K562 (cell line): Measurements from ENCODE around the gene SLC22A3. TPM values are rescaled to one million over a fixed set of nuclear protein-coding genes. Genes with fewer than 3 reads are reported as not detected.

Source experiments
- ARID1B ChIP-seq: fragments of 450-650 bp; IDR thresholded peaks from 2 replicates; pipeline ENCODE4 v1.6.1; 2016; ENCODE audit warnings: antibody characterized with exemption, mild to moderate bottlenecking, inconsistent platforms
- ATF4 ChIP-seq: fragments of 450-650 bp; formaldehyde crosslinking; IDR thresholded peaks from 2 replicates; pipeline ENCODE4 v1.4.0; 2022; ENCODE audit warnings: mild to moderate bottlenecking, moderate library complexity
- ATF7 ChIP-seq: fragments of 450-650 bp; IDR thresholded peaks from 2 replicates; pipeline ENCODE4 v1.7.1; 2014; ENCODE audit warnings: mild to moderate bottlenecking, moderate library complexity
- BCOR ChIP-seq: fragments of 450-650 bp; IDR thresholded peaks from 2 replicates; pipeline ENCODE4 v1.6.1; 2016
- CXXC5 ChIP-seq: fragments of 250-450 bp; sonication (Bioruptor Pico); IDR thresholded peaks from 2 replicates; pipeline ENCODE4 v1.8.0; 2022; ENCODE audit warnings: inconsistent platforms, mild to moderate bottlenecking, moderate library complexity
- DMBX1 ChIP-seq: fragments of 250-450 bp; sonication (Bioruptor Pico); IDR thresholded peaks from 2 replicates; pipeline ENCODE4 v1.8.0; 2022; ENCODE audit warnings: inconsistent platforms, mild to moderate bottlenecking, moderate library complexity, borderline replicate concordance
- GTF2E2 ChIP-seq: fragments of 200-800 bp; sonication (Bioruptor generic); IDR thresholded peaks from 2 replicates; pipeline ENCODE4 v1.6.1; 2016; ENCODE audit warnings: missing genetic modification characterization, missing compliant biosample characterization
- JUND ChIP-seq, 2 experiments: IDR thresholded peaks; 2 replicates in 1 of 2; 3 replicates in 1 of 2; pipeline ENCODE4 v1.6.1; 2011; ENCODE audit warnings: borderline replicate concordance in 2 of 2, low read depth in 2 of 2, low read length in 2 of 2, improper control_type of control experiment in 1 of 2, missing biosample characterization in 1 of 2, missing genetic modification characterization in 1 of 2, missing genetic modification reagents in 1 of 2
- L3MBTL2 ChIP-seq: fragments of 450-650 bp; IDR thresholded peaks from 2 replicates; pipeline ENCODE4 v1.6.1; 2016; ENCODE audit warnings: mild to moderate bottlenecking, moderate library complexity
- NRF1 ChIP-seq, 2 experiments: fragments of 450-650 bp; IDR thresholded peaks in 1 of 2; conservative IDR thresholded peaks in 1 of 2; 2 replicates each; pipeline ENCODE4 v1.6.1; 2014; ENCODE audit warnings: mild to moderate bottlenecking in 2 of 2
- ZNF197 ChIP-seq: fragments of 200-800 bp; sonication (Bioruptor generic); IDR thresholded peaks from 2 replicates; pipeline ENCODE4 v1.6.1; 2016; ENCODE audit warnings: low read depth, missing genetic modification characterization, missing compliant biosample characterization
- ZNF589 ChIP-seq: fragments of 200-800 bp; sonication (Bioruptor generic); IDR thresholded peaks from 2 replicates; pipeline ENCODE4 v1.6.1; 2016; ENCODE audit warnings: low read depth, missing genetic modification characterization, missing compliant biosample characterization
- ZNF699 ChIP-seq: fragments of 250-450 bp; sonication (Bioruptor Pico); IDR thresholded peaks from 2 replicates; pipeline ENCODE4 v1.8.0; 2021; ENCODE audit warnings: mild to moderate bottlenecking, moderate library complexity; ENCODE audit not compliant: insufficient replicate concordance
- ZSCAN32 ChIP-seq: fragments of 450-650 bp; formaldehyde crosslinking; IDR thresholded peaks from 2 replicates; pipeline ENCODE4 v1.4.0; 2020; ENCODE audit warnings: mild to moderate bottlenecking, moderate library complexity
- polyA plus RNA-seq, 8 experiments: library from polyadenylated mRNA; depleted of rRNA in 4 of 8; stranded (reverse) in 5 of 8; unstranded in 3 of 8; fragments of >200 nt; fragmentation: Nextera tagmentation in 2 of 8; fragmentation: Illumina TruSeq in 1 of 8; extraction: Ambion mirVana in 2 of 8; extraction: Trizol in 1 of 8; gene quantifications; 2 replicates each; pipeline versions ENCODE4 v1.2.1 to v1.2.3, GENCODE V29; 2011 to 2014; ENCODE audit warnings: inconsistent platforms in 1 of 8, missing spikeins in 1 of 8
- total RNA-seq, 7 experiments: library from RNA; depleted of rRNA in 6 of 7; stranded (reverse); fragments of >200 nt in 6 of 7; fragmentation: Illumina TruSeq in 2 of 7; extraction: Trizol in 2 of 7; gene quantifications; 2 replicates each; pipeline versions ENCODE4 v1.2.1 to v1.2.3, GENCODE V29; 2011 to 2021; ENCODE audit warnings: low replicate concordance in 1 of 7
- TF ChIP-seq, protein P1 (sequence below), 2 experiments: fragments of 450-650 bp in 1 of 2; sonication (generic) in 1 of 2; formaldehyde crosslinking in 1 of 2; IDR thresholded peaks in 1 of 2; conservative IDR thresholded peaks in 1 of 2; 2 replicates each; pipeline versions ENCODE4 v1.6.1 to v1.8.1; 2016 to 2023; ENCODE audit warnings: mild to moderate bottlenecking in 2 of 2, moderate library complexity in 2 of 2, inconsistent platforms in 1 of 2, missing genetic modification reagents in 1 of 2
- TF ChIP-seq, protein P2 (sequence below): sonication (generic); formaldehyde crosslinking; IDR thresholded peaks from 2 replicates; pipeline ENCODE4 v1.8.0; 2023; ENCODE audit warnings: mild to moderate bottlenecking, missing genetic modification reagents
- TF ChIP-seq, protein P3 (sequence below): fragments of 250-450 bp; sonication (Bioruptor Pico); IDR thresholded peaks from 2 replicates; pipeline ENCODE4 v1.4.0; 2020; ENCODE audit warnings: mild to moderate bottlenecking, moderate library complexity, borderline replicate concordance
- TF ChIP-seq, protein P4 (sequence below): fragments of 200-800 bp; sonication (Bioruptor generic); IDR thresholded peaks from 2 replicates; pipeline ENCODE4 v1.6.1; 2017; ENCODE audit warnings: missing genetic modification characterization, missing compliant biosample characterization

Gene SLC22A3
- total and polyA plus RNA-seq, 9 of the 15 experiments (the other 6 are each of a cell fraction or from before 2014, with no cell fraction given) = not detected

GRCh38 chr6:160393891-160394653 lies 45.9 kb downstream of the SLC22A3 start (continued):
- peak; percentile 55 for TF ChIP-seq CXXC5 (CRISPR knock-in tag)
- peak; percentile 69; the same call in 1 of the 2 replicates for TF ChIP-seq ZSCAN32 (CRISPR knock-in tag)
- no peak for TF ChIP-seq ZNF699
- TF ChIP-seq ATF7 = peak; percentile 36; the same call in 1 of the 2 replicates
- 0 out of 2 replicates have a peak, but pooled peaks have one; percentile 17 for TF ChIP-seq DMBX1 (CRISPR knock-in tag)
- TF ChIP-seq JUND (IDR thresholded peaks at IDR 0.05; ENCODE audit: borderline replicate concordance, low read depth, low read length) = peak; percentile 58
- TF ChIP-seq JUND (tag; IDR thresholded peaks at IDR 0.05; ENCODE audit: borderline replicate concordance, low read depth, low read length) = no peak; the same call in 2 of the 3 replicates
- TF ChIP-seq L3MBTL2 = peak; percentile 47; the same call in 1 of the 2 replicates
- TF ChIP-seq, protein P1, sequence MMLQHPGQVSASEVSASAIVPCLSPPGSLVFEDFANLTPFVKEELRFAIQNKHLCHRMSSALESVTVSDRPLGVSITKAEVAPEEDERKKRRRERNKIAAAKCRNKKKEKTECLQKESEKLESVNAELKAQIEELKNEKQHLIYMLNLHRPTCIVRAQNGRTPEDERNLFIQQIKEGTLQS (IDR thresholded peaks at IDR 0.05) = peak; percentile 92
- TF ChIP-seq, protein P1 (CRISPR knock-in tag; conservative IDR thresholded peaks at IDR 0.05) = peak; percentile 46; the same call in 1 of the 2 replicates
- TF ChIP-seq ARID1B = 0 out of 2 replicates have a peak, but pooled peaks have one; percentile 19
- TF ChIP-seq ATF4 = peak; percentile 91
- TF ChIP-seq, protein P2, sequence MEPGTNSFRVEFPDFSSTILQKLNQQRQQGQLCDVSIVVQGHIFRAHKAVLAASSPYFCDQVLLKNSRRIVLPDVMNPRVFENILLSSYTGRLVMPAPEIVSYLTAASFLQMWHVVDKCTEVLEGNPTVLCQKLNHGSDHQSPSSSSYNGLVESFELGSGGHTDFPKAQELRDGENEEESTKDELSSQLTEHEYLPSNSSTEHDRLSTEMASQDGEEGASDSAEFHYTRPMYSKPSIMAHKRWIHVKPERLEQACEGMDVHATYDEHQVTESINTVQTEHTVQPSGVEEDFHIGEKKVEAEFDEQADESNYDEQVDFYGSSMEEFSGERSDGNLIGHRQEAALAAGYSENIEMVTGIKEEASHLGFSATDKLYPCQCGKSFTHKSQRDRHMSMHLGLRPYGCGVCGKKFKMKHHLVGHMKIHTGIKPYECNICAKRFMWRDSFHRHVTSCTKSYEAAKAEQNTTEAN (CRISPR knock-in tag) = no peak
- TF ChIP-seq, protein P3, sequence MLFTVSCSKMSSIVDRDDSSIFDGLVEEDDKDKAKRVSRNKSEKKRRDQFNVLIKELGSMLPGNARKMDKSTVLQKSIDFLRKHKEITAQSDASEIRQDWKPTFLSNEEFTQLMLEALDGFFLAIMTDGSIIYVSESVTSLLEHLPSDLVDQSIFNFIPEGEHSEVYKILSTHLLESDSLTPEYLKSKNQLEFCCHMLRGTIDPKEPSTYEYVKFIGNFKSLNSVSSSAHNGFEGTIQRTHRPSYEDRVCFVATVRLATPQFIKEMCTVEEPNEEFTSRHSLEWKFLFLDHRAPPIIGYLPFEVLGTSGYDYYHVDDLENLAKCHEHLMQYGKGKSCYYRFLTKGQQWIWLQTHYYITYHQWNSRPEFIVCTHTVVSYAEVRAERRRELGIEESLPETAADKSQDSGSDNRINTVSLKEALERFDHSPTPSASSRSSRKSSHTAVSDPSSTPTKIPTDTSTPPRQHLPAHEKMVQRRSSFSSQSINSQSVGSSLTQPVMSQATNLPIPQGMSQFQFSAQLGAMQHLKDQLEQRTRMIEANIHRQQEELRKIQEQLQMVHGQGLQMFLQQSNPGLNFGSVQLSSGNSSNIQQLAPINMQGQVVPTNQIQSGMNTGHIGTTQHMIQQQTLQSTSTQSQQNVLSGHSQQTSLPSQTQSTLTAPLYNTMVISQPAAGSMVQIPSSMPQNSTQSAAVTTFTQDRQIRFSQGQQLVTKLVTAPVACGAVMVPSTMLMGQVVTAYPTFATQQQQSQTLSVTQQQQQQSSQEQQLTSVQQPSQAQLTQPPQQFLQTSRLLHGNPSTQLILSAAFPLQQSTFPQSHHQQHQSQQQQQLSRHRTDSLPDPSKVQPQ (CRISPR knock-in tag) = no peak
- 0 out of 4 replicates have a peak, but pooled peaks of 1 of the 2 experiments have one; percentile 9 for TF ChIP-seq NRF1 (conservative IDR thresholded peaks at IDR 0.05 in 1 of 2, IDR thresholded peaks at IDR 0.05 in 1 of 2)
- TF ChIP-seq, protein P4, sequence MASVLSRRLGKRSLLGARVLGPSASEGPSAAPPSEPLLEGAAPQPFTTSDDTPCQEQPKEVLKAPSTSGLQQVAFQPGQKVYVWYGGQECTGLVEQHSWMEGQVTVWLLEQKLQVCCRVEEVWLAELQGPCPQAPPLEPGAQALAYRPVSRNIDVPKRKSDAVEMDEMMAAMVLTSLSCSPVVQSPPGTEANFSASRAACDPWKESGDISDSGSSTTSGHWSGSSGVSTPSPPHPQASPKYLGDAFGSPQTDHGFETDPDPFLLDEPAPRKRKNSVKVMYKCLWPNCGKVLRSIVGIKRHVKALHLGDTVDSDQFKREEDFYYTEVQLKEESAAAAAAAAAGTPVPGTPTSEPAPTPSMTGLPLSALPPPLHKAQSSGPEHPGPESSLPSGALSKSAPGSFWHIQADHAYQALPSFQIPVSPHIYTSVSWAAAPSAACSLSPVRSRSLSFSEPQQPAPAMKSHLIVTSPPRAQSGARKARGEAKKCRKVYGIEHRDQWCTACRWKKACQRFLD = peak; percentile 46; the same call in 1 of the 2 replicates
- no peak for TF ChIP-seq BCOR
- TF ChIP-seq GTF2E2 (tag) = no peak
- TF ChIP-seq ZNF589 = 0 out of 2 replicates have a peak, but pooled peaks have one; percentile 46
- 0 out of 2 replicates have a peak, but pooled peaks have one; percentile 48 for TF ChIP-seq ZNF197 (CRISPR knock-in tag)
